DND-41 (cell line): ENCODE data around the gene FAM98B.

ENCODE experiments used
- ATAC-seq: fragments of 200-7000 bp; cut with Tn5 transposase; 3 replicates; pipeline ENCODE4 v1.9.1; 2021; ENCODE audit warnings: low read depth; ENCODE audit not compliant: insufficient read depth
- DNase-seq: peaks from one replicate; pipeline ENCODE4 v3.0.0-alpha.2; 2020
- H2AFZ ChIP-seq: 2 replicates; pipeline ENCODE4 v1.6.0; 2012; ENCODE audit warnings: low read depth, low read length
- H3K27ac ChIP-seq: 2 replicates; pipeline ENCODE4 v1.5.1; 2012; ENCODE audit warnings: low read length, inconsistent platforms
- H3K27me3 ChIP-seq: fragments of 200-600 bp; sonication (generic); 2 replicates; pipeline ENCODE4 v1.6.0; 2012; ENCODE audit warnings: low read length, mild to moderate bottlenecking, inconsistent platforms; ENCODE audit not compliant: insufficient read depth, poor library complexity
- H3K36me3 ChIP-seq: 2 replicates; pipeline ENCODE4 v1.5.1; 2012; ENCODE audit warnings: low read length, inconsistent platforms; ENCODE audit not compliant: insufficient read depth
- H3K4me1 ChIP-seq: 2 replicates; pipeline ENCODE4 v1.5.1; 2012; ENCODE audit warnings: mild to moderate bottlenecking, low read length; ENCODE audit not compliant: insufficient read depth
- H3K4me2 ChIP-seq: 2 replicates; pipeline ENCODE4 v1.6.0; 2012; ENCODE audit warnings: mild to moderate bottlenecking, moderate library complexity, low read length, inconsistent platforms; ENCODE audit not compliant: insufficient read depth
- H3K4me3 ChIP-seq, 2 experiments: fragments of 200-600 bp in 1 of 2; shearing (Covaris generic) in 1 of 2; 2 replicates each; pipeline ENCODE4 v1.5.1; 2012 to 2016; ENCODE audit warnings: inconsistent platforms in 2 of 2, low read length in 2 of 2, mild to moderate bottlenecking in 2 of 2, low read depth in 1 of 2, moderate library complexity in 1 of 2
- H3K79me2 ChIP-seq: 2 replicates; pipeline ENCODE4 v1.6.0; 2012; ENCODE audit warnings: low read length, inconsistent platforms; ENCODE audit not compliant: insufficient read depth
- H3K9ac ChIP-seq: 2 replicates; pipeline ENCODE4 v1.6.0; 2012; ENCODE audit warnings: low read depth, mild to moderate bottlenecking, inconsistent platforms, low read length, moderate library complexity
- H3K9me3 ChIP-seq: 2 replicates; pipeline ENCODE4 v1.5.1; 2012; ENCODE audit warnings: low read length, moderate library complexity, mild to moderate bottlenecking, inconsistent platforms; ENCODE audit not compliant: insufficient read depth, severe bottlenecking
- H4K20me1 ChIP-seq: 2 replicates; pipeline ENCODE4 v1.6.0; 2012; ENCODE audit warnings: low read length; ENCODE audit not compliant: insufficient read depth
- EZH2 ChIP-seq: IDR thresholded peaks from 3 replicates; pipeline ENCODE4 v1.6.1; 2012; ENCODE audit warnings: borderline replicate concordance, low read depth, mild to moderate bottlenecking, moderate library complexity, low read length, inconsistent platforms; ENCODE audit not compliant: severe bottlenecking
- TF ChIP-seq, protein P1 (sequence below): IDR thresholded peaks from 2 replicates; pipeline ENCODE4 v1.5.1; 2012; ENCODE audit warnings: borderline replicate concordance, low read length, moderate library complexity, mild to moderate bottlenecking; ENCODE audit not compliant: poor library complexity, severe bottlenecking; ENCODE audit errors: extremely low read depth

FAM98B gene

GRCh38 chr15:38503496-38503895 lies 49.6 kb downstream of the FAM98B start:
- Histone ChIP-seq H3K27me3 (no peaks in the 10 kb centered on the region), H3K4me3 (no peak overlapping the region), H3K27ac (no peak overlapping the region), H2AFZ (no peak overlapping the region), H3K79me2 (no peaks in the 10 kb centered on the region), H3K4me2 (no peak overlapping the region), H3K9ac (no peak overlapping the region), H3K4me1 (no peaks in the 10 kb centered on the region), H3K9me3 (no peaks in the 10 kb centered on the region), H4K20me1 (no peaks in the 10 kb centered on the region), H3K36me3 (peaks cover 62% of the 10 kb centered on the region)
- DNase-seq, result no peak
- TF ChIP-seq, protein P1, sequence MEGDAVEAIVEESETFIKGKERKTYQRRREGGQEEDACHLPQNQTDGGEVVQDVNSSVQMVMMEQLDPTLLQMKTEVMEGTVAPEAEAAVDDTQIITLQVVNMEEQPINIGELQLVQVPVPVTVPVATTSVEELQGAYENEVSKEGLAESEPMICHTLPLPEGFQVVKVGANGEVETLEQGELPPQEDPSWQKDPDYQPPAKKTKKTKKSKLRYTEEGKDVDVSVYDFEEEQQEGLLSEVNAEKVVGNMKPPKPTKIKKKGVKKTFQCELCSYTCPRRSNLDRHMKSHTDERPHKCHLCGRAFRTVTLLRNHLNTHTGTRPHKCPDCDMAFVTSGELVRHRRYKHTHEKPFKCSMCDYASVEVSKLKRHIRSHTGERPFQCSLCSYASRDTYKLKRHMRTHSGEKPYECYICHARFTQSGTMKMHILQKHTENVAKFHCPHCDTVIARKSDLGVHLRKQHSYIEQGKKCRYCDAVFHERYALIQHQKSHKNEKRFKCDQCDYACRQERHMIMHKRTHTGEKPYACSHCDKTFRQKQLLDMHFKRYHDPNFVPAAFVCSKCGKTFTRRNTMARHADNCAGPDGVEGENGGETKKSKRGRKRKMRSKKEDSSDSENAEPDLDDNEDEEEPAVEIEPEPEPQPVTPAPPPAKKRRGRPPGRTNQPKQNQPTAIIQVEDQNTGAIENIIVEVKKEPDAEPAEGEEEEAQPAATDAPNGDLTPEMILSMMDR, result no peak
- TF ChIP-seq EZH2, result no peak
- ATAC-seq, result no peak

- H3K79me2 ChIP-seq, result no peaks in the 10 kb centered on the region
- no peak overlapping the region for H3K27ac ChIP-seq
- no peak overlapping the region for H3K4me2 ChIP-seq
- H3K9me3 ChIP-seq, result no peaks in the 10 kb centered on the region
- H3K27me3 ChIP-seq, result no peaks in the 10 kb centered on the region
- TF ChIP-seq, protein P1, result no peak
- no peak for TF ChIP-seq EZH2
- H3K9ac ChIP-seq, result no peak overlapping the region
- H3K36me3 ChIP-seq, result peaks cover 49% of the 10 kb centered on the region
- H2AFZ ChIP-seq, result no peak overlapping the region
- no peak for DNase-seq
- ATAC-seq, result no peak
- no peak overlapping the region for H3K4me3 ChIP-seq
- no peaks in the 10 kb centered on the region for H4K20me1 ChIP-seq
- H3K4me1 ChIP-seq, result no peaks in the 10 kb centered on the region
Observed at GRCh38 chr15:38504680-38505467, 50.9 kb downstream of the FAM98B start.

- no peak for ATAC-seq
- Histone ChIP-seq H3K4me3 (no peak overlapping the region), H2AFZ (no peak overlapping the region), H3K4me1 (no peaks in the 10 kb centered on the region), H3K9ac (no peak overlapping the region), H3K9me3 (no peaks in the 10 kb centered on the region), H3K36me3 (peaks cover 41% of the 10 kb centered on the region), H3K27me3 (no peaks in the 10 kb centered on the region), H4K20me1 (no peaks in the 10 kb centered on the region), H3K4me2 (no peak overlapping the region), H3K27ac (no peak overlapping the region), H3K79me2 (no peaks in the 10 kb centered on the region)
- DNase-seq, result no peak
- TF ChIP-seq EZH2, result no peak
- TF ChIP-seq, protein P1, result no peak
Observed at GRCh38 chr15:38506997-38507396, 53.1 kb downstream of the FAM98B start.

DNA sequence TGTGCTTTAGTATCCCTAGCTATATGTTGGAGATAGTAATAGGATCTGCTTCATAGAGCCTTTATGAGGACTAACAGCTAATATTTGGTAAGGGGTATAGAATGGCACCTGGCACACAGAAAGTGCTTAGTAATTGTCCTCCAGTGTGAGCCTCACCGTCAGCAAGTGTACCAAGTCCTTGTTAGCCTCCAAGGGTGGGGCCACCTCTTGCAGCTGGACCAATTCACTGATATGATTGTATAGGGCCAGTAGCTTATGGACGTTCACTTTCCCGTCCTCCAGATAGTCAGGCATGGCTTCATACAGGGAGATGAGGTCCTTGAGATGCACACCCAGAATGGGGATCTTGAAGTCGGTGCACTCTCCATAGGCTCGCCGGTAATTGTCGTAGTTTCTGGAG lies 53.6 kb downstream of the FAM98B start:
- Histone ChIP-seq H3K27me3 (no peaks in the 10 kb centered on the region), H3K36me3 (peaks cover 36% of the 10 kb centered on the region), H3K27ac (no peak overlapping the region), H3K4me1 (no peaks in the 10 kb centered on the region), H3K79me2 (no peaks in the 10 kb centered on the region), H3K9me3 (no peaks in the 10 kb centered on the region), H3K4me3 (no peak overlapping the region), H3K4me2 (no peak overlapping the region), H2AFZ (no peak overlapping the region), H3K9ac (no peak overlapping the region), H4K20me1 (no peaks in the 10 kb centered on the region)
- DNase-seq, result no peak
- ATAC-seq, result no peak
- no peak for TF ChIP-seq EZH2
- TF ChIP-seq, protein P1, result no peak
